Left ventricle myocardium inferior (tissue), 1 donor: ENCODE data around the gene ENKUR. TPM values are rescaled to one million over a fixed set of nuclear protein-coding genes. Genes with fewer than 3 reads are reported as not detected.
A peak's percentile ranks its signal among the peaks of the same experiment; 100 is the strongest.

Experiments used
- DNase-seq: peaks from one replicate; pipeline ENCODE4 v3.0.0-alpha.2; 2020
- H3K27ac ChIP-seq: fragments of 200-600 bp; replicated peaks from 2 replicates; pipeline ENCODE4 v1.8.0; 2021
- H3K27me3 ChIP-seq: fragments of 200-600 bp; 2 replicates; pipeline ENCODE4 v1.8.0; 2021; ENCODE audit warnings: low read depth
- H3K36me3 ChIP-seq: fragments of 200-600 bp; 2 replicates; pipeline ENCODE4 v1.8.0; 2021
- H3K4me1 ChIP-seq: fragments of 200-600 bp; 2 replicates; pipeline ENCODE4 v1.8.0; 2021
- H3K4me3 ChIP-seq: fragments of 200-600 bp; 2 replicates; pipeline ENCODE4 v1.8.0; 2021; ENCODE audit warnings: mild to moderate bottlenecking, moderate library complexity
- H3K9me3 ChIP-seq: fragments of 200-600 bp; replicated peaks from 2 replicates; pipeline ENCODE4 v1.8.0; 2021
- intact Hi-C: fragments of 100-400 bp; cut with micrococcal nuclease; formaldehyde crosslinking; loops from one replicate; pipeline ENCODE4 v1.11.0; 2022
- total RNA-seq: library from RNA; stranded (reverse); fragmentation: NEBNext Ultra II Directional; extraction: Animal tissue kit (Norgen Biotek cat#: 25700); gene quantifications from one replicate; pipeline ENCODE4 v1.2.1, GENCODE V29; 2021
- TF ChIP-seq, protein P1 (sequence below): fragments of 200-600 bp; IDR thresholded peaks from 2 replicates; pipeline ENCODE4 v1.8.0; 2021; ENCODE audit warnings: antibody characterized with exemption, mild to moderate bottlenecking, borderline replicate concordance
- donor health status: DM: no; HTN: yes; CAD: no; lungs with severe emphysema.

Gene ENKUR
- total RNA-seq, 1 donor from 2014 or later: not detected

DNA sequence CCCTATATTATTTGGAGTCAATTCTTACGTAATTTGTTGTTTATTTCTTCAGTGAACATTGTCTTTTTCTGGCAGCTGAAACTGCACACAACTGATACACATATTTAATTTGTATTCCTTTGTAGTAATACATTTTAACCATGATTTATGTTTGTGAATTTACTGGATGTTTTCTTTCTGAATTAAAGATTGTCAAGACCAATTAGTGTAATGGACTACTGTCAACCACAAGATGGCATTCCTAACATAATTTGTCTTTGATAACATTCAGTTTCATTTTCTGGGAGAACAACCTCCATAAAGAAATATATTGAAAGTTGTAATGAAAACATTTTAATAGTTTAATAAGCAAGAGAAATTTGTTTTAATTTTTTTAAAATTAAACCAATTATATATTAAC is 10.5 kb upstream of the ENKUR start:
- H3K9me3 ChIP-seq: peaks cover 8% of the 10 kb centered on the region
- no peak overlapping the region for H3K27ac ChIP-seq
- no peak for DNase-seq
- intact Hi-C loops: loop anchor here (5.0 kb wide), 1 partner anchor 46 kb away; no protein-coding TSS in a partner anchor
- no peaks in the 10 kb centered on the region for H3K27me3 ChIP-seq
- no peaks in the 10 kb centered on the region for H3K36me3 ChIP-seq
- TF ChIP-seq, protein P1, sequence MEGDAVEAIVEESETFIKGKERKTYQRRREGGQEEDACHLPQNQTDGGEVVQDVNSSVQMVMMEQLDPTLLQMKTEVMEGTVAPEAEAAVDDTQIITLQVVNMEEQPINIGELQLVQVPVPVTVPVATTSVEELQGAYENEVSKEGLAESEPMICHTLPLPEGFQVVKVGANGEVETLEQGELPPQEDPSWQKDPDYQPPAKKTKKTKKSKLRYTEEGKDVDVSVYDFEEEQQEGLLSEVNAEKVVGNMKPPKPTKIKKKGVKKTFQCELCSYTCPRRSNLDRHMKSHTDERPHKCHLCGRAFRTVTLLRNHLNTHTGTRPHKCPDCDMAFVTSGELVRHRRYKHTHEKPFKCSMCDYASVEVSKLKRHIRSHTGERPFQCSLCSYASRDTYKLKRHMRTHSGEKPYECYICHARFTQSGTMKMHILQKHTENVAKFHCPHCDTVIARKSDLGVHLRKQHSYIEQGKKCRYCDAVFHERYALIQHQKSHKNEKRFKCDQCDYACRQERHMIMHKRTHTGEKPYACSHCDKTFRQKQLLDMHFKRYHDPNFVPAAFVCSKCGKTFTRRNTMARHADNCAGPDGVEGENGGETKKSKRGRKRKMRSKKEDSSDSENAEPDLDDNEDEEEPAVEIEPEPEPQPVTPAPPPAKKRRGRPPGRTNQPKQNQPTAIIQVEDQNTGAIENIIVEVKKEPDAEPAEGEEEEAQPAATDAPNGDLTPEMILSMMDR: peak; percentile 55
- H3K4me3 ChIP-seq: no peak overlapping the region
- H3K4me1 ChIP-seq: peaks cover 22% of the 10 kb centered on the region

GRCh38 chr10:25024528-25024927 is 8.6 kb upstream of the ENKUR start:
- DNase-seq: no peak

DNA sequence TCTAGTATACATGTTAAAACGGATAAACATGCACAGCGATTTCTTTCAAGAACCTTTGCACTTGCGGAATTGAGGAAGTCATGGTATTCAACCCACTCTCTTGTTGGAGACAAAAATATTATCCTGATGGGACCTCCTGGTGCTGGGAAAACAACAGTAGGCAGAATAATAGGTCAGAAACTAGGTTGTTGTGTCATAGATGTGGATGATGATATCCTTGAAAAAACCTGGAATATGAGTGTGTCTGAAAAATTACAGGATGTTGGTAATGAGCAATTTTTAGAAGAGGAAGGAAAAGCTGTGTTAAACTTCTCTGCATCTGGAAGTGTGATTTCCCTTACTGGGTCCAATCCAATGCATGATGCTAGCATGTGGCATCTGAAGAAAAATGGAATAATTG is 7.3 kb upstream of the ENKUR start:
- Histone ChIP-seq H3K27ac (peak overlapping the region; percentile 54), H3K27me3 (no peaks in the 10 kb centered on the region), H3K36me3 (no peaks in the 10 kb centered on the region), H3K9me3 (no peaks in the 10 kb centered on the region), H3K4me3 (no peak overlapping the region), H3K4me1 (peaks cover 23% of the 10 kb centered on the region)
- no peak for DNase-seq
- intact Hi-C loops: no loop called here
- TF ChIP-seq, protein P1: no peak

More at GRCh38 chr10:25024528-25024927, 8.6 kb upstream of the ENKUR start:
- intact Hi-C loops: no loop called here
- Histone ChIP-seq H3K27ac (peak overlapping the region; percentile 26), H3K4me3 (no peak overlapping the region), H3K9me3 (no peaks in the 10 kb centered on the region), H3K36me3 (no peaks in the 10 kb centered on the region), H3K4me1 (peaks cover 22% of the 10 kb centered on the region), H3K27me3 (no peaks in the 10 kb centered on the region)
- TF ChIP-seq, protein P1: no peak

DNA sequence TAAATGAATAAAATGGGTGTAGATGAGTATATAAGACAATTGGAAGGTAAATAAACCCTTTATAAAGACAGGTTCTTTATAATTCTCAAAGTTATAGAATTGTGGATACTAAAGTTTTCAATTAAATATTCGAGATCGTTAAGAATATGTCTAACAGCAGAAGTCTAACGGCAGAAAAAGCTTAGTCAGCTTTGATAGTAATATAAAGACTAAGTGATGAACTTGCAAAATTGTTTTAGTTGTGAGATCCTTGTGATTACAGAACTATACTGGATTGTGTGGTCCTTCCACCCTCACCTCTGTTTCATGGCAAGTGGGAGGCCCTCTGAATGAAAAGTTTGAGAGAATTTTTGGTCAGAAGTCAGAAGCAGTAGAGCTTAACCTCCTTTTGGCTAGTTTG is 2.7 kb upstream of the ENKUR start:
- Histone ChIP-seq H3K36me3 (no peaks in the 10 kb centered on the region), H3K4me3 (no peak overlapping the region), H3K4me1 (peaks cover 41% of the 10 kb centered on the region), H3K9me3 (no peaks in the 10 kb centered on the region), H3K27ac (no peak overlapping the region), H3K27me3 (no peaks in the 10 kb centered on the region)
- TF ChIP-seq, protein P1: no peak
- no peak for DNase-seq
- intact Hi-C loops: no loop called here

- TF ChIP-seq, protein P1: no peak
- Histone ChIP-seq H3K27me3 (no peaks in the 10 kb centered on the region), H3K4me3 (peak overlapping the region; percentile 81), H3K36me3 (no peaks in the 10 kb centered on the region), H3K4me1 (peaks cover 33% of the 10 kb centered on the region), H3K27ac (peak overlapping the region; percentile 97), H3K9me3 (no peaks in the 10 kb centered on the region)
- DNase-seq: no peak
- intact Hi-C loops: no loop called here
Measured at GRCh38 chr10:25017661-25018060, 1.7 kb upstream of the ENKUR start.
